Measurements from ENCODE around the gene DLX3. TPM values are rescaled to one million over a fixed set of nuclear protein-coding genes. Genes with fewer than 3 reads are reported as not detected.

Gene DLX3
- total and polyA plus RNA-seq, 2 of the 8 experiments (the other 6 are each of a cell fraction or from before 2014, with no cell fraction given): 0.15 to 0.20 TPM

DNA sequence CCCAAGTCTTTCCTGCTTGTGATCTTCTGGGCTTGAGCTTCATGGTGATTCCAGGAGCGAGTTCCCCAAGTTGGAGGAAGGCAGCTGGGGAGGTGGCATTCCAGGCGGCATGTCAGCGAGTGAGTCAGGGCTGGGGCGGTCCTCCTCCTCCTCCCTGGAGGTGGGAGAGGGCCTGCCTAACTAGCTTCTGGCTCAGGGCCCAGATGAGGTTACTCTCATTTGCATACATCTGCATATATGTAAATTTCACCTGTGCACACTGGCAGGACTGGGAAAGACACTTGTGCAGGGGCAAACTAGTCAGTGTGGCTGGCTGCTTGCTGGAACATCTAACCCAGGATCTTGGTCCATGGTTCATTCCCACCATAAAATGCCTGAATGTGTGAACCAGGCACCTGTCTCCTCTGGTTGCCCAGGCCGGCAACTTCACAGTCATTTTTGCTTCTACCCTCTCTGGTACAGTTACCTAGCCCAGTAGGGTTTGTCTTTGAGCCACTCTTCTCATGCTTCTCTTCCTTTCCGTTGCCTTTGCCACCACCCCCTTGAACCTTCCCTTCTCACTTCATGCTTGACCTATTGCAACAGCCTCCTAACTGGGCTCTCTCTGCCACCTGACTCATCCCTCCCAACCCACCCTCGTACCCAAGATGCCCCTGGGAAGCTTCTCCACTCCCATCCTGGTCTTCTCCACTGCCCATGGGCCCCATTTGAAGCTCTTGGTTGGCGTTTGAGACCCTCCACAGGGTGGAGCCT lies 35.7 kb downstream of the DLX3 start:
- no peaks in the 10 kb centered on the region for H3K9me3 ChIP-seq (ENCODE audit: insufficient read depth in 2 of 2, low read depth in 1 of 2, low read length in 1 of 2)
- H3K4me2 ChIP-seq (ENCODE audit: insufficient read depth in 1 of 2, low read depth in 2 of 2, low read length in 2 of 2): no peak overlapping the region
- no peak for DNase-seq (ENCODE audit: low read depth in 1 of 2, low spot score in 2 of 2)
- no peak overlapping the region for H2BK20ac ChIP-seq (ENCODE audit: low read length)
- no peak overlapping the region for H3K9ac ChIP-seq (replicated peaks in 1 of 4; ENCODE audit: extremely low read depth in 1 of 4, low read depth in 3 of 4, low read length in 3 of 4)
- peaks cover 3 to 6% of the 10 kb centered on the region in 2 experiments for H4K20me1 ChIP-seq (replicated peaks in 1 of 2; ENCODE audit: control insufficient read depth in 1 of 2, insufficient read depth in 2 of 2, low read length in 2 of 2)
- FAIRE-seq: no peak
- H3K27ac ChIP-seq (ENCODE audit: low read depth, low read length): no peak overlapping the region
- peaks cover 0 to 20% (median 14%) of the 10 kb centered on the region in 4 experiments; a peak in 6 of 7 replicates for H3K4me1 ChIP-seq (replicated peaks in 1 of 4; ENCODE audit: control insufficient read depth in 3 of 4, insufficient read depth in 4 of 4, low read length in 3 of 4)
- no peak overlapping the region for H3K23ac ChIP-seq (ENCODE audit: insufficient read length)
- no peak overlapping the region for H3K14ac ChIP-seq (ENCODE audit: insufficient read length)
- CTCF ChIA-PET (ENCODE audit: partially characterized antibody): interaction anchor here (0.7 to 16.9 kb wide), 9 partner anchors 11 to 116 kb away, joined by 3 to 275 read pairs (median 3); partner anchors contain the start of gene DLX3
- H3K4ac ChIP-seq (replicated peaks; ENCODE audit: insufficient read length, low read depth, low read length): no peak overlapping the region
- H2AFZ ChIP-seq (ENCODE audit: low read length): no peak overlapping the region
- H2AK5ac ChIP-seq (ENCODE audit: low read depth, low read length): 0 out of 2 replicates have a peak overlapping the region, but pooled peaks have one; percentile 53
- H4K91ac ChIP-seq (replicated peaks; ENCODE audit: insufficient read length, low read length): no peak overlapping the region
- H3K79me1 ChIP-seq (ENCODE audit: low read depth, low read length): no peaks in the 10 kb centered on the region
- no peak overlapping the region for H3K4me3 ChIP-seq (ENCODE audit: extremely low read depth in 1 of 4, insufficient read depth in 2 of 4, low read depth in 3 of 4, low read length in 4 of 4)
- no peak overlapping the region for H2BK5ac ChIP-seq (ENCODE audit: low read depth, low read length)
- H3K23me2 ChIP-seq (ENCODE audit: low read depth, low read length): peaks cover 8% of the 10 kb centered on the region; the same call in 1 of the 2 replicates
- no peak overlapping the region for H2BK12ac ChIP-seq (ENCODE audit: low read depth, low read length)
- H3K27me3 ChIP-seq (replicated peaks in 1 of 4; ENCODE audit: control insufficient read depth in 3 of 4, extremely low read depth in 1 of 4, insufficient read depth in 3 of 4, low read length in 3 of 4): peaks cover 21 to 36% (median 31%) of the 10 kb centered on the region in 4 experiments
- WGBS, 2 experiments (ENCODE audit: extremely low coverage in 1 of 2, insufficient coverage in 1 of 2, insufficient read length in 1 of 2, insufficient replicate concordance in 2 of 2, low coverage in 1 of 2, low lambda C conversion rate in 2 of 2, missing lambda C conversion rate in 1 of 2): 76% methylated on average over 7 of the region's 8 CpGs; no CpG with 5 or more reads in 1 of the 2 experiments
- no peak overlapping the region for H2BK15ac ChIP-seq (ENCODE audit: low read length)
- no peak overlapping the region for H4K5ac ChIP-seq (ENCODE audit: insufficient read length, low read depth, low read length)
- H3K56ac ChIP-seq (replicated peaks; ENCODE audit: insufficient read length, low read depth, low read length): no peak overlapping the region
- POLR2A ChIA-PET (ENCODE audit: partially characterized antibody): interaction anchor here (0.9 kb wide), 1 partner anchor 143 kb away, joined by 3 read pairs; no protein-coding TSS in a partner anchor
- no peaks in the 10 kb centered on the region for H3K36me3 ChIP-seq (ENCODE audit: control insufficient read depth in 2 of 4, insufficient read depth in 4 of 4, low read length in 3 of 4)
- H3K18ac ChIP-seq (ENCODE audit: extremely low read depth, low read length): no peak overlapping the region
- no peak overlapping the region for H4K8ac ChIP-seq (ENCODE audit: extremely low read depth, insufficient read depth, low read length)
- no peaks in the 10 kb centered on the region for H3K79me2 ChIP-seq (ENCODE audit: control insufficient read depth in 1 of 2, insufficient read depth in 2 of 2, low read length in 2 of 2)
- H2BK120ac ChIP-seq (replicated peaks; ENCODE audit: low read depth, low read length): no peak overlapping the region
- no peak for TF ChIP-seq SIRT6 (IDR thresholded peaks at IDR 0.05; ENCODE audit: low read length)
- no peak for TF ChIP-seq POU5F1 (IDR thresholded peaks at IDR 0.05; ENCODE audit: low read depth, low read length)
- TF ChIP-seq CBX5 (IDR thresholded peaks at IDR 0.05; ENCODE audit: low read depth, low read length): no peak
- no peak for TF ChIP-seq SP2 (IDR thresholded peaks at IDR 0.05; ENCODE audit: low read length)
- TF ChIP-seq POLR2AphosphoS5 (IDR thresholded peaks at IDR 0.05; ENCODE audit: low read depth, low read length): no peak
- no peak for TF ChIP-seq SIX5 (IDR thresholded peaks at IDR 0.05; ENCODE audit: low read depth, low read length)
- no peak for TF ChIP-seq GTF2F1 (IDR thresholded peaks at IDR 0.05; ENCODE audit: borderline replicate concordance, low read depth, low read length)
- TF ChIP-seq E2F6 (IDR thresholded peaks at IDR 0.05): no peak
- TF ChIP-seq CEBPB (IDR thresholded peaks at IDR 0.05; ENCODE audit: low read depth, low read length): no peak
- no peak for TF ChIP-seq EGR1 (IDR thresholded peaks at IDR 0.05; ENCODE audit: borderline replicate concordance, low read depth, low read length)
- TF ChIP-seq, protein P1, sequence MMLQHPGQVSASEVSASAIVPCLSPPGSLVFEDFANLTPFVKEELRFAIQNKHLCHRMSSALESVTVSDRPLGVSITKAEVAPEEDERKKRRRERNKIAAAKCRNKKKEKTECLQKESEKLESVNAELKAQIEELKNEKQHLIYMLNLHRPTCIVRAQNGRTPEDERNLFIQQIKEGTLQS (IDR thresholded peaks at IDR 0.05; ENCODE audit: insufficient read depth, low read depth, low read length): no peak
- TF ChIP-seq MAFK (IDR thresholded peaks at IDR 0.05; ENCODE audit: low read depth, low read length): no peak
